Umbilical cord (tissue), 2 donors: ENCODE results near the gene PABPN1L. TPM values are rescaled to one million over a fixed set of nuclear protein-coding genes. Genes with fewer than 3 reads are reported as not detected.
"Not testable (repeated sequence)": the region's sequence is repeated elsewhere in the genome, so short reads cannot be mapped to it uniquely, and the experiment has no call there.

Source experiments
- DNase-seq: peaks from one replicate; pipeline ENCODE4 v3.0.0-alpha.2; 2015; ENCODE audit warnings: low spot score
- total RNA-seq: library from RNA; depleted of rRNA; stranded (reverse); fragments of >200 nt; gene quantifications from one replicate; pipeline ENCODE4 v1.2.3, GENCODE V29; 2014; ENCODE audit warnings: low replicate concordance; ENCODE audit not compliant: insufficient read depth

PABPN1L gene
- total RNA-seq, 1 donor from 2014 or later = 1.7 TPM

DNA sequence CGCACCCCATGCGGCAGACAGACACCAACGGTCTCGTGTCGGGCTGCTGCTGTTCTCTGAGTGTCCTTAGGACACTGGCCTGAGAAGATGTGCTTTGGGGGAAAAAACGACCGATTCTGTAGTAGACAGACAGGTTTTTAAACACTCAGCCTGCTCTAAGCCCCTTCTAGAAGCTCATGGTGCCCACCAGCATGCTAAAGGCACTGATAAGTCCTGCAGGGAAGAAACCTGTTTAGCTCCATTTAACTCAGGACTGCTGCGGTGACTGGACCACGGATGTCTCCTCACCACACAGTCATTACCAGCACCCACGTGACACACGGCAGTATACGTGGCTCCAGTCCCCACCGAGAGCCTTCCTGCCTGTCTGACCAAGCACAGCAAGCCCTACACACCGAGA is 35.7 kb downstream of the PABPN1L start:
- no peak for DNase-seq

DNA sequence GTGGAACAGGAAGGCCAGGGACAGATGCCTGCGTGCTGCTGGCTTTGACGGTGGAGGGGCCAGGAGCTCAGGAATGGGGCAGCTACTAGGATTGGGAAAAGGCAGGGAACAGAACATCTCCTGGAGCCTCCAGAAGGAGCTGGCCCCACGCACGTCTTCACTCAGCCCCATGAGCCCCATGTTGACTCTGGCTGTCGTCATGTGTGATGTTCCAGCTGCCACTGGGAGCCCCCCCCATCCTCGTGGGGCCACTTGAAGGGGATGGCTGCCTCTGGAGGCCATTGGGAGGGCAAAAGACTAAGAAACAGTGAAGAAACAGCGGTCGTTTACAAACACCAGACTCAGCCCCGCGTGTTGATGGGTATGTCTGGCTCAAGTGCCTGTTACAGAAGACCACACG is 36.2 kb downstream of the PABPN1L start:
- peak; percentile 84 for DNase-seq

- DNase-seq = no peak
These were observed 37.7 kb downstream of the PABPN1L start for GRCh38 chr16:88828711-88829110.

DNA sequence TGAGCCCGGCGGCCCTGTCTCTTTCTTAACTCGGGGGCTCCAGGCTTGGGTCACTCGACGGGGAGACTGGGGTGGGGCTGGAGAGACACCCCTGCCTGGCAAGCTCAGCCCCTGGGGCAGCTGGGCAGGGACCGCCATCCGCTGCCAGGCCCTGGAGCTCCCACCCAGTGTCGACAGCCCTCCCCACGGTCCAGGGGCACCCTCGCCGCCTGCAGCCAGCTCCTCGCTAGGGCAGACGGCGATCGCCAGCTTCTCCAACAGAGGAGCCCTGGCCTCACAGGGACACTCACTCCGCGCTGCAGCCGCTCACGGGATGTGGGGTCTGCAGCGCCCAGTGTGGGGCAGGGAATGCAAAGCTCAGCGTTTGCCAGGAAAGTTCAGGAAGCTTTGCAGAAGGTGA is 38.7 kb downstream of the PABPN1L start:
- no peak for DNase-seq

GRCh38 chr16:88826070-88826840 is 40.2 kb downstream of the PABPN1L start:
- no peak for DNase-seq

DNA sequence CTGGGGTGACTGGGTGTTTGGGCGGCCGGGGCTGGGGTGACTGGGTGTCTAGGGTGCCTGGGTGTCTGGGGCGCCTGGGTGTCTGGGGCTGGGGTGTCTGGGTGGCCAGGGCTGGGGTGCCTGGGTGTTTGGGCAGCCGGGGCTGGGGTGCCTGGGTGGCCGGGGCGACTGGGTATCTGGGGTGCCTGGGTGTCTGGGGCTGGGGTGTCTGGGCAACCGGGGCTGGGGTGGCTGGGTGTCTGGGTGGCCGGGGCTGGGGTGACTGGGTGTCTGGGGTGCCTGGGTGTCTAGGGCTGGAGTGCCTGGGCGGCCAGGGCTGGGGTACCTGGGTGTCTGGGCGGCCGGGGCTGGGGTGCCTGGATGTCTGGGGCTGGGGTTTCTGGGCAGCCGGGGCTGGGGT is 41.3 kb downstream of the PABPN1L start:
- DNase-seq = no peak

GRCh38 chr16:88824256-88825077 is 42.0 kb downstream of the PABPN1L start:
- DNase-seq = no peak

DNA sequence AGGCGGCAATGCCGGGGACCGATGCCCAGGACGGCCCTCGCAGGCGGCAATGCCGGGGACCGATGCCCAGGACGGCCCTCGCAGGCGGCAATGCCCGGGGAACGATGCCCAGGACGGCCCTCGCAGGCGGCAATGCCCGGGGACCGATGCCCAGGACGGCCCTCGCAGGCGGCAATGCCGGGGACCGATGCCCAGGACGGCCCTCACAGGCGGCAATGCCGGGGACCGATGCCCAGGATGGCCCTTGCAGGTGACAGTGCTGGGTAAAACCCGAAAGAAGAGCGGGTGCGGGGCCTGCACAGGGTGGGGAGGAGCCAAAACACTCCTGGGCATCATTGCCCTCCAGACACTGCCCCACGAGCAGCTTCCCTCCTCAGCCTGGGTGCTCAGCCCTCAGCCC is 42.8 kb downstream of the PABPN1L start:
- not testable (repeated sequence) for DNase-seq

DNA sequence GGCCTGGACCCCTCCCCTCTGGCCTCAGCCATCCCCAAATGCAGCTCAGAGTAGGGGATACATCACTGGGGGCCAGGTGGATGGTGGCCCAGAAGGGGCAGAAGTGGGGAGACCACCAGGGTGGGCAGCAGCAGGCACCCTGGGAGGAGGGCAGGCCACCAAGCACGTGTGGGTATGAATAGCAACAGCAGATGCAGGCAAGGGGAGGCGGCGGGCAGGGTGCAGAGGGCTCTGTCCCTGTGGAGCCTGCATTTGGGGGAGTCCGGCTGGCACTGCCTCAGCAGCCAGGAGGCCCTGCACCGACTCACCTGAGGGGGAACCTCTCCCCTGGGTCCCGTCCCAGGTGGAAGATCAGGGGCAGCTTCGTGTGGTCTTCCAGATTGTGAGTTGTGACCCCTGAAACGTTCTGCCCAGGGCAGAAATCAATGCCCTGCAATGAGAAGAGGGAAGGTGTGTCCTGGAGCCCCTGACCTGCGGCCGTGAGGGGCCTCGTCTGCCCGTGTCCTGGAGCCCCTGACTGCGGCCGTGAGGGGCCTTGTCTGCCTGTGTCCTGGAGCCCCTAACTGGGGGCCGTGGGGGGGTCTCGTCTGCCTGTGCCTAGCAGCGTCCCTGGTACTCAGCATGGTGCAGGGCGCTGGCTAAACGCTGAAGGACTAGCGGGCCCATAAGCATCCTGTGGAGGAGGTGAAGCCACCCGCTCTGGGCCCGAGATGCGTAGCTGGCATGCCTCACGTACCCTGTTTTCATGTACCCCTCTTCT is 44.0 kb downstream of the PABPN1L start:
- DNase-seq = no peak

GRCh38 chr16:88821168-88821850 is 45.2 kb downstream of the PABPN1L start:
- DNase-seq = no peak

DNA sequence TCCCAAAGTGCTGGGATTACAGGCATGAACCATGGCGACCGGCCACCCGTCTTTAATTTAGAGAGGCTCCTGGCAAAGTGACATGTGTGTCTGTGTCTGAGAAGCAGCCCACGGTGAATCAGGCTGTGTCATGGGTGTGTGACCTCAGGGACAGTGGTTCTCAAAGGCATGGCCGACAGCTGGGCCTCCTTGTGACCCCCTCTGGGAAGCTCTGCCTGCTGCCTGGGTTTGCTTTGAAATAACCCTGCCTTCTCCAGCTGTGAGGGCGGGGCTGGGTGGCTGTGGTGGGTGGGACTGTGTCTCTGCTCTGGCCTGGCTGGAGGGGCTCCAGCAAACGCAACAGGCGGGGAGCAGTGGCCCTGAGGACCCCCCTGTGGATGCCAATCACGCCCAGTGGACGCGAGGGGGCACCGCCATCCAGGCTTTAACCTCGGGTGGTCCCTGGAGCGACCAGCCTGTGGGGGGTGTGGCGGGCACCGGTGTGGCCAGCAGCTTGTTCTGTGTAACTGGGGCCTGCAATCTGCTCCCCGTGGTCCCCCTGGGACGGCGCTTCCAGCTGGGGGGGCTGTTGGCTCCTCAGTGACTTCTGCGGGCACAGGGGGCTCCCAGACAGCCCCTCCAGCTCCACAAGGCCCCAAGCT is 46.0 kb downstream of the PABPN1L start:
- no peak for DNase-seq

- DNase-seq = no peak
These were observed 47.3 kb downstream of the PABPN1L start for GRCh38 chr16:88819126-88819525.

DNA sequence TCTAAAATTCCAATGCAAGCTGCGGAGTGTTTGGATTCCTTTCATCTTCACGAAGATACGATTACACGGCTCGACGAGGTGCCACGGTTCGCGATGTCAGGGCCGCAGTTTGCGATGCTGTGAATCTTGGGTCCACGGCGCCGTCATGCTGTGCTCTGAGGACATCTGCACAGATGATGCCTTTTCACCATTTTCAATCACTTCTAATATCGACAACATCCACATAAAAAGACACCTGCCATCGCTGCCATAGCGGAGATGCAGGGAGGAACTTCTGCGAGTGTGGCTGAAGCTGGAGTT is 47.9 kb downstream of the PABPN1L start:
- DNase-seq = no peak

- no peak for DNase-seq
These were observed 48.5 kb downstream of the PABPN1L start for GRCh38 chr16:88817785-88818574.

GRCh38 chr16:88816736-88817535 is 49.5 kb downstream of the PABPN1L start:
- no peak for DNase-seq

- DNase-seq = no peak
These were observed 50.4 kb downstream of the PABPN1L start for GRCh38 chr16:88815901-88816589.

DNA sequence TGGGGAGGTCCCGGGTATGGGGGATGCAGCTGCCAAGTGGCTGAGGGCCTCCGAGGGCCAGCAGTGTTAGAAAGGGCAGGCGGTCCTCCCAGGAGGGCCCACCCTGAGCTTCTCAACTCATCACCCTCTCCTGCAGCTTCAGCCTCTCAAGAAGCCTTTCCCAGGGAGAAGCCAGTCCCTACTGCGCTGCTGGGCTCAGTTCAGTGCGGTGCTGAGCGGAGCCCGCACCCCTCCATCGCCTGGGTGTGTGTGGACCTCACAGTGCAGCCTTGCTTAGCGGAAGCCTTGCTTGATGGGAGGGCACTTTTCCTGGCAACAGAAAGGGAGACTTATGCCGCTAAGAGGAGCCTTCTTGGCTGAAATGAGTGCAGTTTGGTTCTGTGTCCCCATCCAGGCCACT is 51.2 kb downstream of the PABPN1L start:
- DNase-seq = no peak

- no peak for DNase-seq
These were observed 52.3 kb downstream of the PABPN1L start for GRCh38 chr16:88814144-88814502.
